HG03175 (cell line): Measurements from ENCODE around the gene GUCY2C.

ENCODE experiments used
- ATAC-seq: cut with Tn5 transposase; IDR thresholded peaks from one replicate; pipeline ENCODE4 v1.9.1; 2021; ENCODE audit warnings: mild to moderate bottlenecking, moderate library complexity; ENCODE audit not compliant: unreplicated experiment

GUCY2C gene

GRCh38 chr12:14576896-14577295 is 119.5 kb downstream of the GUCY2C start:
- ATAC-seq: peak; percentile 14

GRCh38 chr12:14575585-14575984 is 120.8 kb downstream of the GUCY2C start:
- no peak for ATAC-seq

- no peak for ATAC-seq
These were observed 123.3 kb downstream of the GUCY2C start for GRCh38 chr12:14573118-14573517.

GRCh38 chr12:14572401-14572800 is 124.0 kb downstream of the GUCY2C start:
- no peak for ATAC-seq

- ATAC-seq: no peak
These were observed 124.6 kb downstream of the GUCY2C start for GRCh38 chr12:14571779-14572178.

- no peak for ATAC-seq
These were observed 126.2 kb downstream of the GUCY2C start for GRCh38 chr12:14570231-14570630.

GRCh38 chr12:14567351-14568162 is 128.8 kb downstream of the GUCY2C start, which contains the start of gene PLBD1:
TSS of gene PLBD1 (minus strand) at chr12:14567883. CDS start at chr12:14567696, 187 bp downstream.
- peak; percentile 55 for ATAC-seq

GRCh38 chr12:14564336-14564959 is 132.0 kb downstream of the GUCY2C start:
- no peak for ATAC-seq

- no peak for ATAC-seq
These were observed 133.4 kb downstream of the GUCY2C start for GRCh38 chr12:14563046-14563445.
